Trophoblast cell (in vitro differentiated cells and primary cell): ENCODE measurements around the gene RAB3GAP2.
"Not testable (repeated sequence)": the region's sequence is repeated elsewhere in the genome, so short reads cannot be mapped to it uniquely, and the experiment has no call there.

Experiments used
- DNase-seq, 2 donors: peaks; one replicate each; pipeline ENCODE4 v3.0.0-alpha.2; 2016
- H2AFZ ChIP-seq: 2 replicates; pipeline ENCODE4 v1.6.1; 2013; ENCODE audit warnings: low read length, moderate library complexity, mild to moderate bottlenecking; ENCODE audit not compliant: insufficient read depth, poor library complexity
- H2AK5ac ChIP-seq: 2 replicates; pipeline ENCODE4 v1.6.1; 2013; ENCODE audit warnings: mild to moderate bottlenecking, low read length
- H2BK120ac ChIP-seq: 2 replicates; pipeline ENCODE4 v1.6.1; 2013; ENCODE audit warnings: low read length, mild to moderate bottlenecking, moderate library complexity; ENCODE audit not compliant: insufficient read depth, poor library complexity
- H2BK12ac ChIP-seq: 2 replicates; pipeline ENCODE4 v1.6.1; 2013; ENCODE audit warnings: mild to moderate bottlenecking, low read length, moderate library complexity
- H2BK5ac ChIP-seq: 2 replicates; pipeline ENCODE4 v1.6.1; 2013; ENCODE audit warnings: low read length, low read depth, moderate library complexity, mild to moderate bottlenecking; ENCODE audit not compliant: poor library complexity
- H3K14ac ChIP-seq: 2 replicates; pipeline ENCODE4 v1.6.1; 2013; ENCODE audit warnings: mild to moderate bottlenecking, low read length
- H3K18ac ChIP-seq: 2 replicates; pipeline ENCODE4 v1.6.1; 2013; ENCODE audit warnings: mild to moderate bottlenecking, low read length
- H3K23ac ChIP-seq: 2 replicates; pipeline ENCODE4 v1.6.1; 2013; ENCODE audit warnings: low read length
- H3K27ac ChIP-seq: 2 replicates; pipeline ENCODE4 v1.5.1; 2013; ENCODE audit warnings: low read depth, mild to moderate bottlenecking, inconsistent platforms, low read length, moderate library complexity
- H3K27me3 ChIP-seq: 2 replicates; pipeline ENCODE4 v1.6.1; 2013; ENCODE audit warnings: inconsistent platforms, mild to moderate bottlenecking, low read length, moderate library complexity; ENCODE audit not compliant: insufficient read depth
- H3K36me3 ChIP-seq, 2 experiments: 1 replicate in 1 of 2; 2 replicates in 1 of 2; pipeline ENCODE4 v1.6.1; 2013; ENCODE audit warnings: low read length in 2 of 2, mild to moderate bottlenecking in 2 of 2, moderate library complexity in 1 of 2; ENCODE audit not compliant: insufficient read depth in 2 of 2, control insufficient read depth in 1 of 2
- H3K4ac ChIP-seq: 2 replicates; pipeline ENCODE4 v1.6.1; 2013; ENCODE audit warnings: low read depth, mild to moderate bottlenecking, low read length, moderate library complexity
- H3K4me1 ChIP-seq, 2 experiments: 1 replicate in 1 of 2; 2 replicates in 1 of 2; pipeline ENCODE4 v1.6.1; 2013; ENCODE audit warnings: low read length in 2 of 2, mild to moderate bottlenecking in 2 of 2, moderate library complexity in 1 of 2; ENCODE audit not compliant: insufficient read depth in 2 of 2, control insufficient read depth in 1 of 2
- H3K4me2 ChIP-seq: 2 replicates; pipeline ENCODE4 v1.6.1; 2013; ENCODE audit warnings: inconsistent platforms, mild to moderate bottlenecking, low read length, moderate library complexity
- H3K4me3 ChIP-seq: 2 replicates; pipeline ENCODE4 v1.5.1; 2013; ENCODE audit warnings: mild to moderate bottlenecking, low read depth, low read length, inconsistent platforms
- H3K79me1 ChIP-seq: one replicate; pipeline ENCODE4 v1.6.1; 2013; ENCODE audit warnings: low read length
- H3K79me2 ChIP-seq: 2 replicates; pipeline ENCODE4 v1.6.1; 2013; ENCODE audit warnings: low read length, mild to moderate bottlenecking; ENCODE audit not compliant: control insufficient read depth, insufficient read depth, poor library complexity
- H3K9ac ChIP-seq: 2 replicates; pipeline ENCODE4 v1.6.1; 2013; ENCODE audit warnings: mild to moderate bottlenecking, low read length
- H3K9me3 ChIP-seq: 2 replicates; pipeline ENCODE4 v1.6.1; 2013; ENCODE audit warnings: low read depth, mild to moderate bottlenecking, control low read depth, inconsistent platforms, low read length; ENCODE audit not compliant: insufficient read depth
- H4K12ac ChIP-seq: 2 replicates; pipeline ENCODE4 v1.6.1; 2013; ENCODE audit warnings: low read depth, mild to moderate bottlenecking, low read length, moderate library complexity
- H4K8ac ChIP-seq: 2 replicates; pipeline ENCODE4 v1.6.1; 2013; ENCODE audit warnings: low read depth, mild to moderate bottlenecking, low read length, moderate library complexity
- H4K91ac ChIP-seq: one replicate; pipeline ENCODE4 v1.6.1; 2013; ENCODE audit warnings: low read depth, mild to moderate bottlenecking, low read length, moderate library complexity
- WGBS: extraction: QIAGEN DNeasy Blood & Tissue Kit; methylation state at CpG from one replicate; pipeline ENCODE4 v1.1.7; 2013; ENCODE audit warnings: missing lambda C conversion rate; ENCODE audit not compliant: insufficient read length, insufficient coverage; ENCODE audit errors: extremely low coverage; 5-methylcytosine and 5-hydroxymethylcytosine counted together

The RAB3GAP2 gene

DNA sequence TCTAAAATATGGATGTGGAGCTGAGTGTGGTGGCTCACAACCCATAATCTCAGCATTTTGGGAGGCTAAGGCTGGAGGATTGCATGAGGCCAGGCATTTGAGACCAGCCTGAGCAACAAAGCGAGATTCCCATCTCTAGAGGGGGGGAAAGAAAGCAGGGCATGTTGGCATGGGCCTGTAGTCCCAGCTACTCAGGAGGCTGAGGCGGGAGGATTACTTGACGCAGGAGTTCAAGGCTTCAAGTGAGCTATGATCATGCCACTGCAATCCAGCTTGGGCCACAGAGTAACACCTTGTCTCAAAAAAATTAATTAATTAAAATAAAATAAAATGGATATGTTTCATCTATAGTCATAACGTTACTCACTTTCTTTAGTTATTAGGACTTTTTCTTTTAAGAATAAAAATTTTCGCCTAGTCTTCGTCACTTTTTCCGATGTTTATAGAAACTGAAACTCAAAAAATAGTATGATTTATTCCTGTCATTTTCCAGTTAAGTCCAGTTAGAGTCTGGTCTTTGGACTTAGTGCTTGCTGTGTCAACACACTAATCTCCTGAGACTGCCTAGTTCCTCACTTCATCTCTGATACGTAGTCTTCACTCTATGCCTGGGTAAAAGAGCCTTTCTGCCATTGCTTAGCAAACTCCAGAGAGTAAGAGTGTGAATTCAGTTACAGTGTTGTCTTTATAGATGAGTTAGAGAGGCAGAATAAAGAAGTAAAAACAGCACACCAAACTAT lies 150.3 kb downstream of the RAB3GAP2 start:
- Histone ChIP-seq H3K9ac (no peak overlapping the region), H3K79me2 (no peaks in the 10 kb centered on the region), H3K4me2 (no peak overlapping the region), H2BK12ac (no peak overlapping the region), H4K8ac (no peak overlapping the region), H3K27me3 (no peaks in the 10 kb centered on the region), H4K12ac (no peak overlapping the region), H3K18ac (no peak overlapping the region), H3K36me3 (peaks cover 2 to 5% of the 10 kb centered on the region in 2 experiments), H3K4me3 (no peak overlapping the region), H2BK5ac (no peak overlapping the region), H3K4me1 (no peaks in the 10 kb centered on the region), H2AK5ac (no peak overlapping the region), H4K91ac (no peak overlapping the region), H3K14ac (no peak overlapping the region), H3K23ac (no peak overlapping the region), H3K4ac (no peak overlapping the region), H3K9me3 (no peaks in the 10 kb centered on the region), H3K79me1 (no peaks in the 10 kb centered on the region), H2AFZ (no peak overlapping the region), H2BK120ac (no peak overlapping the region), H3K27ac (no peak overlapping the region)
- no peak for DNase-seq
- no CpG with 5 or more reads among the region's 8 CpGs for WGBS

DNA sequence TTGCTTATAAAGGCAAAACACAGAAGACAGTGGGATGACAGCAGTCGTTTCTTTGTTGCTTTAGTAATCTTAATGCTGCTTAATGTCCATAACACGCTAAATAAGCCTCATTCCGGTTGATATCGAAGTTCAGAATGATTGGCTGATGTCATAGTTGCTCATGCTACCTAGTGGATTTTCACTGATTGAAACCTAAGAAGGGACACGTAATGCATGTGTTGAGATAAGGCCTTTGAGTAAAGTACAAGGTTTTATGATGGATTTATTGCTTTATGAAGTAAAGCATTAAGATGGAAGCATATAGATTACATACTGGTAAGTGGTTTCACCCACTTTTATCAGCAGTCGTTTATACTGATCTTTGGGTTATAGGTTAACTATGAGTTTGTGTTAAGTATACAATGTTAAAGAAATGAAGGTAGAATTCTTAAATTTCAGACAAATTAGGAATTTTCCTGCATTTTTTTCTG lies 153.2 kb downstream of the RAB3GAP2 start:
- Histone ChIP-seq H3K4ac (no peak overlapping the region), H4K8ac (no peak overlapping the region), H3K36me3 (peaks cover 5 to 14% of the 10 kb centered on the region in 2 experiments), H3K14ac (no peak overlapping the region), H2AK5ac (no peak overlapping the region), H2BK120ac (no peak overlapping the region), H2BK12ac (no peak overlapping the region), H3K27ac (no peak overlapping the region), H3K27me3 (no peaks in the 10 kb centered on the region), H4K91ac (no peak overlapping the region), H4K12ac (no peak overlapping the region), H2AFZ (no peak overlapping the region), H3K9ac (no peak overlapping the region), H3K79me2 (no peaks in the 10 kb centered on the region), H3K4me3 (no peak overlapping the region), H3K4me2 (no peak overlapping the region), H3K9me3 (no peaks in the 10 kb centered on the region), H3K4me1 (no peaks in the 10 kb centered on the region), H3K18ac (no peak overlapping the region), H3K79me1 (no peaks in the 10 kb centered on the region), H3K23ac (no peak overlapping the region), H2BK5ac (no peak overlapping the region)
- no CpG with 5 or more reads among the region's 6 CpGs for WGBS
- DNase-seq = no peak

DNA sequence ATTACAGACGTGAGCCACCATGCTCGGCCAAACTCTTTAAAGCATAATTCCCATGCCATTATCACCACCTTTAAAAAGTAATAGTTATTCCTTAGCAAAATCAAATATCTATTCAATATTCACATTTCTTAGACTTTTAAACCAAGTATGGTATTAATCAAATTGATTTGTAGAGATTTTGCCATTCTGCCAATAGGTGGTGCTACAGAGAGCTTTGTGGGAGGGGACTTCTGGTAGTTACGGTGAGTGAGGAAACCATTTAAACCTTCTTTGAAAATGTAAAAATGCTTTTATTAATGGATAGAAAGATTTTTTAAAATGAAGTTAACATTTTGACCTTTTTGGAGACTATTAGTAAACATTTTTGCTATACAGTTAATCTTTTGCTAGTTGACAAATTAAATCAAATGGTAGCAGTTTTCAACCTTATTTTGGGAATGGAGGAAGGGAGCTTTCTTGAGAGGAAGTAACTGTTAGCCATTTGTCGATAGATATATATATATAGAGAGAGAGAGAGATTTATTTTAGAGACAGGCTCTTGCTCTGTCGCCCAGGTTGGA lies 159.0 kb downstream of the RAB3GAP2 start:
- no peak overlapping the region for H4K8ac ChIP-seq
- H3K4me2 ChIP-seq = no peak overlapping the region
- H3K14ac ChIP-seq = no peak overlapping the region
- H3K18ac ChIP-seq = no peak overlapping the region
- no peaks in the 10 kb centered on the region for H3K27me3 ChIP-seq
- no peak overlapping the region for H2AK5ac ChIP-seq
- peaks cover 20 to 22% of the 10 kb centered on the region in 2 experiments for H3K36me3 ChIP-seq
- no peaks in the 10 kb centered on the region for H3K9me3 ChIP-seq
- no peak overlapping the region for H2BK120ac ChIP-seq
- no peak overlapping the region for H2BK12ac ChIP-seq
- H3K9ac ChIP-seq = no peak overlapping the region
- peak in 1 of 2 donors; percentile 65 for DNase-seq
- no peaks in the 10 kb centered on the region for H3K79me1 ChIP-seq
- H3K27ac ChIP-seq = no peak overlapping the region
- no peaks in the 10 kb centered on the region for H3K79me2 ChIP-seq
- no peak overlapping the region for H3K23ac ChIP-seq
- no peak overlapping the region for H4K12ac ChIP-seq
- no peak overlapping the region for H3K4me3 ChIP-seq
- H4K91ac ChIP-seq = no peak overlapping the region
- H2AFZ ChIP-seq = no peak overlapping the region
- no peak overlapping the region for H3K4ac ChIP-seq
- H3K4me1 ChIP-seq = no peaks in the 10 kb centered on the region
- no CpG with 5 or more reads among the region's 5 CpGs for WGBS
- H2BK5ac ChIP-seq = no peak overlapping the region

DNA sequence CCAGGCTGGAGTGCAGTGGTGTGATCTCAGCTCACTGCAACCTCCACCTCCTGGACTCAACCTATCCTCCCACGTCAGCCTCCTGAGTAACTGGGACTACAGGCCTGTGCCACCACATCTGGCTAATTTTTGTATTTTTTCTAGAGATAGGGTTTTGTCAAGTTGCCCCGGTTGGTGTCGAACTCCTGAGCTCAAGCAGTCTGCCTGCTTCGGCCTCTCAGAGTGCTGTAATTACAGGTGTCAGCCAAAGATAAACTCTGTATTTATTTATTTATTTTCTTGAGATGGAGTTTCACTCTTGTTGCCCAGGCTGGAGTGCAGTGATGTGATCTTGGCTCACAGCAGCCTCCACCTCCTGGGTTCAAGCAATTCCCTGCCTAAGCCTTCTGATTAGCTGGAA lies 159.7 kb downstream of the RAB3GAP2 start:
- H3K79me1 ChIP-seq, H3K18ac ChIP-seq, H3K23ac ChIP-seq, H2AK5ac ChIP-seq, H2BK120ac ChIP-seq, H2BK5ac ChIP-seq, H3K4me3 ChIP-seq, H4K8ac ChIP-seq, H2BK12ac ChIP-seq, DNase-seq, H4K91ac ChIP-seq, H3K27ac ChIP-seq, H3K4me2 ChIP-seq, H3K79me2 ChIP-seq, H3K27me3 ChIP-seq, H2AFZ ChIP-seq, H3K4me1 ChIP-seq, H3K4ac ChIP-seq, H3K14ac ChIP-seq, H3K9me3 ChIP-seq, H3K9ac ChIP-seq, H4K12ac ChIP-seq: not testable (repeated sequence)
- peaks cover 22 to 25% of the 10 kb centered on the region in 2 experiments for H3K36me3 ChIP-seq
- no CpG with 5 or more reads among the region's 4 CpGs for WGBS
